Stimulated activated CD4-positive, alpha-beta T cell treated with anti-CD3 and anti-CD28 coated beads, Interleukin-12 subunit alpha, Interleukin-12 subunit beta, amount 100 ng/mL, for 24 hours (primary cell): ENCODE results near the gene NAV2.

ENCODE experiments used
- DNase-seq, 2 experiments: peaks; one replicate each; pipeline ENCODE4 v3.0.0-alpha.2; 2020; ENCODE audit warnings: low read depth in 2 of 2

The NAV2 gene

GRCh38 chr11:19687392-19687791 is 25.2 kb upstream of the NAV2 start:
- no peak for DNase-seq

- no peak for DNase-seq
Measured at GRCh38 chr11:19689281-19690000, 23.2 kb upstream of the NAV2 start.

GRCh38 chr11:19690885-19691284 is 21.8 kb upstream of the NAV2 start:
- DNase-seq = no peak

GRCh38 chr11:19691815-19692500 is 20.7 kb upstream of the NAV2 start:
- DNase-seq = no peak

GRCh38 chr11:19693146-19693545 is 19.5 kb upstream of the NAV2 start:
- no peak for DNase-seq

- DNase-seq = no peak
Measured at GRCh38 chr11:19694796-19695345, 17.8 kb upstream of the NAV2 start.

GRCh38 chr11:19696073-19696472 is 16.6 kb upstream of the NAV2 start:
- DNase-seq = no peak

GRCh38 chr11:19696904-19697303 is 15.7 kb upstream of the NAV2 start:
- DNase-seq = no peak

- DNase-seq = no peak
Measured at GRCh38 chr11:19697721-19698121, 14.9 kb upstream of the NAV2 start.

- DNase-seq = no peak
Measured at GRCh38 chr11:19698493-19699292, 13.9 kb upstream of the NAV2 start.

GRCh38 chr11:19701421-19701820 is 11.2 kb upstream of the NAV2 start:
- DNase-seq = no peak

- DNase-seq = no peak
Measured at GRCh38 chr11:19702620-19703019, 10.0 kb upstream of the NAV2 start.

- no peak for DNase-seq
Measured at GRCh38 chr11:19703211-19703610, 9.4 kb upstream of the NAV2 start.

GRCh38 chr11:19704213-19704612 is 8.4 kb upstream of the NAV2 start:
- no peak for DNase-seq

GRCh38 chr11:19705936-19706335 is 6.7 kb upstream of the NAV2 start:
- DNase-seq = no peak

- DNase-seq = no peak
Measured at GRCh38 chr11:19711911-19712280, 741 bp upstream of the NAV2 start.

GRCh38 chr11:19713196-19714021 is 772 bp downstream of the NAV2 start:
- no peak for DNase-seq

GRCh38 chr11:19714022-19714386 is 1.4 kb downstream of the NAV2 start:
- no peak for DNase-seq

- no peak for DNase-seq
Measured at GRCh38 chr11:19714387-19715363, 2.0 kb downstream of the NAV2 start.

- DNase-seq = no peak
Measured at GRCh38 chr11:19715373-19715772, 2.7 kb downstream of the NAV2 start.
